HFF-Myc (cell line): Measurements from ENCODE around the gene WBP1.

Source experiments
- DNase-seq: peaks from one replicate; pipeline ENCODE4 v3.0.0-alpha.2; 2011; ENCODE audit warnings: low read depth; ENCODE audit errors: extremely low read depth
- H3K4me3 ChIP-seq: replicated peaks from 2 replicates; pipeline ENCODE4 v1.5.1; 2011; ENCODE audit warnings: low read depth, mild to moderate bottlenecking, control low read depth, low read length
- TF ChIP-seq, protein P1 (sequence below): IDR thresholded peaks from 2 replicates; pipeline ENCODE4 v1.5.1; 2012; ENCODE audit warnings: mild to moderate bottlenecking, low read depth, low read length, control low read depth; ENCODE audit errors: missing control alignments

Gene WBP1

DNA sequence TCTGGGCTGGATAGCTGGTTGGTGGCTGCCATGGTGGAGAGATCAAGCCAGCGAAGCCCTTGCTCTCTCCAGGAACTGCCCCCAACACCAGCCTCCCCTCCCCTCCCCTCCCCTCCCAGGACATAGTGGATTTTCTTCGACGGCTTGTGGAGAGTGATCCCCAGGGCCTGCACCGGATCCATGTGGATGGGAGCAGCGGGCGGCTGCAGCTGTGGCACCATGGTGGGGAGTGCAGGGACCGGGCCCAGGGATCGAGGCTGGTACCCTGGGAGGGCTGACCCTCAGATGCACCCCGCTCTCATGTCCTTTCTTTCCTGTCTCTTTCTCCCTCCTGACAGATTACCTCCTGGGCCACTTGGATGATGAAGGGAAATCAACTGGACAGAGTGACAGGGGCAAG, 31.7 kb downstream of the WBP1 start:
- TF ChIP-seq, protein P1, sequence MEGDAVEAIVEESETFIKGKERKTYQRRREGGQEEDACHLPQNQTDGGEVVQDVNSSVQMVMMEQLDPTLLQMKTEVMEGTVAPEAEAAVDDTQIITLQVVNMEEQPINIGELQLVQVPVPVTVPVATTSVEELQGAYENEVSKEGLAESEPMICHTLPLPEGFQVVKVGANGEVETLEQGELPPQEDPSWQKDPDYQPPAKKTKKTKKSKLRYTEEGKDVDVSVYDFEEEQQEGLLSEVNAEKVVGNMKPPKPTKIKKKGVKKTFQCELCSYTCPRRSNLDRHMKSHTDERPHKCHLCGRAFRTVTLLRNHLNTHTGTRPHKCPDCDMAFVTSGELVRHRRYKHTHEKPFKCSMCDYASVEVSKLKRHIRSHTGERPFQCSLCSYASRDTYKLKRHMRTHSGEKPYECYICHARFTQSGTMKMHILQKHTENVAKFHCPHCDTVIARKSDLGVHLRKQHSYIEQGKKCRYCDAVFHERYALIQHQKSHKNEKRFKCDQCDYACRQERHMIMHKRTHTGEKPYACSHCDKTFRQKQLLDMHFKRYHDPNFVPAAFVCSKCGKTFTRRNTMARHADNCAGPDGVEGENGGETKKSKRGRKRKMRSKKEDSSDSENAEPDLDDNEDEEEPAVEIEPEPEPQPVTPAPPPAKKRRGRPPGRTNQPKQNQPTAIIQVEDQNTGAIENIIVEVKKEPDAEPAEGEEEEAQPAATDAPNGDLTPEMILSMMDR = no peak
- DNase-seq = no peak
- H3K4me3 ChIP-seq = no peak overlapping the region

DNA sequence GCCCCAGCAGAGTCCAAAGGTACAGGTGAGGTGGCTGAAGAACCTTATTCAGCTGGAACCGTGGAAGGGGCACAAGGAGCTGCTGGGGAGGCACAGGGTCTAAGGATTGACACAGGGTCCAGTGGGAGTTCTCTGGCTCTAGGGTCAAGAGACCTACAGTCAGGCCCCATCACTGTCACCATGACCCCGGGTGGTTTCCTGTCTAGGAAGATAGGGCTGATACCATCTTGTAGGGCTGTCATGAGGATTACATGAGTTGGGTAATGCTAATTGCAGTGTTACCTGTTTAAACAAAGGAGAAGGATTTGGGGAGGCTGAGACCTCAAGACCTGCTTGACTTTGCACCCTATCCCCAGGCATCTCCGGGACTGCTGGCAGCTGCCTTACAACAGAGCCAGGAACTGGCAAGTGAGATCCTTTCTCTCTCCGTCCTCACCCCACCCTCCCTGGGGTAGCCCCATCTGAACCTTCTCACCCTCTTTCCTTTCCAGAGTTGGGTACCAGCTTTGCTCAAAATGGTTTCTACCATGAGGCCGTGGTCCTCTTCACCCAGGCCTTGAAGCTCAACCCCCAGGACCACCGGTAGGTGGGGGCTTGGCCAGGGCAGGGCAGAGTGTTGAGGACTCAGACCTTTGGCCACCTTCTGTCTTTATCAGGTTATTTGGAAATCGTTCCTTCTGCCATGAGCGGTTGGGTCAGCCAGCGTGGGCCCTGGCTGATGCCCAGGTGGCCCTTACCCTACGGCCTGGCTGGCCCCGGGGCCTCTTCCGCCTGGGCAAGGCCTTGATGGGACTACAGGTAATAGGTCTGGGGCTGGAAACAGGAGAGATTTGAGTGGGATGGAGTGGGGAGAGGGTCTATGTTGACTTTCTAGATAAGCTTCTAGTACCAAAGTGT, 33.7 kb downstream of the WBP1 start:
- TF ChIP-seq, protein P1 = no peak
- DNase-seq = no peak
- H3K4me3 ChIP-seq = no peak overlapping the region

DNA sequence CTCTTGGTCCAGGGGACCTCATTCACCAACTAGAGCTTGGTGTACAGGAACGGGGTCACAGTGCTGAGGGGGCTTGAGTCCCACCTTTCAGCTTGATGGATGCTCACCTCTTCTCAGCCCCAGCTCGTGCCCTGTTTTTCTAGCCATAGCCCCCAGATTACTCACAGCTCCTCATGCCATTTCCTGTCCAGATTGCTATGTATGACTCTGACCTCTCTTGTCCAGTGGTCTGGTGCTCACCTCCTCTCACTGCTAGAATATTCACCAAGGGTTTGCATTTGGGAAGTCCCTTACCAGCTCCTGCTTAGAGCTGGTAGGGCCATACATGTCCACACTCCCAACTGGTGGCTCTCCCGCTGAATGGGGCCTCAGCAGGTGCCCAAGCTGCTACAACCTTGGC, 35.3 kb downstream of the WBP1 start:
- TF ChIP-seq, protein P1 = no peak
- no peak for DNase-seq
- no peak overlapping the region for H3K4me3 ChIP-seq

DNA sequence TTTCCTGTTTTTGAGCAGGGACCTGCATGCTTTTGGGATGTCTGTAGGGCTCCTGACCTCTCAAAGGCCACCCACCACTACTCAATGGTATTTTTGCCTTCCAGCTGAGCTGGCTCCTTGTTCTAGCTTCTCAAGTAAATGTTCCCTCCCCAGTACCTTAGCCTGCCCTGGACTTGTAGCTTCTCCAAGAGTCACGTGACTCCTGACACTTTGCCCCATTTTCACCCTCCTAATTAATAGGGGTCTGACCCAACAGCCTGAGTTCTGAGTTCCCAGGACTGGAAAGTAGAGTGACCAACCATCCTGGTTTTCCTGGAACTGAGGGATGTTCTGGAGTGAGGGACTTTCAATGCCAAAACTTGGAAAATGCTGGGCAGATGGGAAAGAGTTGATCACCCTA, 37.2 kb downstream of the WBP1 start:
- DNase-seq = no peak
- H3K4me3 ChIP-seq = no peak overlapping the region

DNA sequence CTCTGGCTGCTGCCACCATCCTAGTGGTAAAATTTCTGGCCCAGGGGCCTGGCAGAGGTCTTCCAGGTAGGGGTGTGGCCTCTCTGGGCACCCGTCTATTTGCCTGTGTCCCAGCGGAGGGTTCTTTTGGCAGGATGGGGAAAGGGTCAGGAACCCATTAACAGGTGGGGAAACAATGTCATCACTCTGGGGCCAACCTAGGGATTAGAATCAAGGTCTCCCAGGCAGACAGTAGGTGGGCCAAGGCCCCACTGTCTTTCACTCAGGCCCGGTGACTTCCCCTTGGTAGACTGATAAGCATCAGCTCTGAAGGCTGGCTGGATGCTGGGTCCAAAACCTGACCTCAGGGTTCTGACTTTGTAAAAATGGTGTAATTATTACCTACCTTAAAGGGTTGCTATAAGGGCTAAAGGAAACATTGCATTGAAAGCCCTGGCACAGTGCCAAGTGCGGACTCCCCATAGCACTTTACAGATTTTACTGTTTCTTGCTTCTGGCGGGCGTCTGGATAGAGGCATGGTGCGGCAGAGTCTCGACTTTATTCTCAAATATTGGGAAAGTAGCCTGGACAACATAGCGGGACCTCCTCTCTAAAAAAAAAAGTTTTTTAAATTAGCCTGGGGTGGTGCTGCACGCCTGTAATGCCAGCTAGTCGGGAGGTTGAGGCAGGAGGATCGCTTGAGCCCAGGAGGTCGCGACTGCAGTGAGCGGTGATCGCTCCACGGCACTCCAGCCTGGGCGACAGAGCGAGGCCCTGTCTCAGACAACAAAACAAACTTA, 38.9 kb downstream of the WBP1 start:
- TF ChIP-seq, protein P1 = no peak
- no peak overlapping the region for H3K4me3 ChIP-seq
- no peak for DNase-seq

More for the DNA sequence above, 37.2 kb downstream of the WBP1 start:
- TF ChIP-seq, protein P1 = no peak

DNA sequence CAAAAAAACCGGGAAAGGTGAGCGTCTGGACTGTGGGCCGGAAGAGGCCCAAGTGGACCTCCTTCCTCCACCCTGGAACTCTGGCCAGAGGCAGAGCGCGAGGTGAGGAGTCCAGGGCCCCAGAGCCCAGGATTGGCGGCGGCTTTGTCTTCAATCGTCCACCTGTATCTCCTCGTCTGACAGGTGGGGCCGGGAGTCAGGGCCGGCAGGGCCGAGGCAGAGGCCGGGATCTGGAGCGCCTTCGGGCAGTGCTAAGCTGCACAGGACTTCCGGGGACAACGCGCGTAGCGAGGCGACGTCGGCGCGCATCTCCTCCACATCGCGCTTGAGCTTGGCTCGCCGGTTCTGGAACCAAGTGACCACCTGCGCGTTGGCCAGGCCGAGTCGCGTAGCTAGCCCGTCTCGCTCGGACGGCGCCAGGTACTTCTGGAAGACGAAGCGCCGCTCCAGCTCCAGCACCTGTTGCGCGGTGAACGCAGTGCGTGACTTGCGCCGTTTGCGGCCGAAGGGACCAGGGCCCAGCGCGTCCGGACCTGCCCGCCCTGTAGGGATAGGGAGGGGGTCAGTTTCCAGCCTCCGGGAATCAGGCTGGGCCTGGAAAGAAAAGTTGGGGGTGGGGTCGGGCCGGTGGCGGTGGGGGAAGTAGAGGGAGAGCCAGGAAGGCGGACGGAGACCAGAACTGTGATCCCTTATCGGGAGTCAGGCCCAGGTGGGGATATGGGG, 39.7 kb downstream of the WBP1 start:
- TF ChIP-seq, protein P1 = no peak
- DNase-seq = no peak
- H3K4me3 ChIP-seq = peak overlapping the region; percentile 36
